GM19238 (cell line): Measurements from ENCODE around the gene BHLHE23.
A peak's percentile ranks its signal among the peaks of the same experiment; 100 is the strongest.

Experiments used
- DNase-seq: peaks from one replicate; pipeline ENCODE4 v3.0.0; 2011; ENCODE audit warnings: low spot score; ENCODE audit not compliant: insufficient read length

BHLHE23 gene

GRCh38 chr20:63009045-63009961, 2.5 kb upstream of the BHLHE23 start:
- DNase-seq = peak; percentile 97

DNA sequence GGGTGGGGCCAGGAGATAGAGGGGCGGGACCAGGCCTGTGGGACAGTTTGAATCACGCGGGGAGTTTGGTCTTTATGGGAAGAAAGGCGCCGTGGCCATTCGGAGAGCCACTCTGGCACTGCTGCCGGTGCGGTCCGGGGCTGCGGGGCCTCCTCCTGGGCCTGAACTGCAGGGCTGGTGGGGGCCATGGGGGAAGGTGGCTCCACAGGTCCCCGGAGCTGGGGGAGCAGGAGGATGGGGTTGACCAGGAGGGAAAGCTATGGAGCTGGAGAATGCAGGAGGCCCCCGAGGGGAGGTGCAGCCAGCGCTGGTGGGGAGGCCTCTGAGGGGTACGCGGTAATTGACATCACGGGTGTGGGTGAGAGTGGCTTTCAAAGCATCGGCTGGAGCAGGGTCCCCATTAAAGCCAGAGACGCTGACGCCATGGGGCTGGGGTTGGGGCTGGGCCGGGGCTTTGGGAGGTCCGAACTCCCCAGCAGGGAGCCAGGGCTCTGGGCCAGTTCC, 1.8 kb upstream of the BHLHE23 start:
- no peak for DNase-seq

GRCh38 chr20:63007646-63008488, 1.1 kb upstream of the BHLHE23 start:
- no peak for DNase-seq

DNA sequence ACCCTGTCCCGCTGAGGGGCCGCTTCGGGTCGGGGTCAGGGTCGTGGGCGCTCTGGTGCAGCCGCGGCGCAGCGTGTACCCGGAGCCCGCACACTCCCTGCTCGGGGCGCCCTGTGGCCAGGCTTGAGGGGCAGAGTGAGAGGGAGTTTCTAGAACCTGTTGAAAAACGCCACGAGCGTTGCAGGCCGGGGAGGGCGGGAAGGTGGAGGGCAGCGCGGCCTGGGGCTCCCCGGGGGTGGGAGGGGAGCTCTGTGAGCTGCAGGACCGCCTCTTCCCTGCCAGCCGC, 539 bp upstream of the BHLHE23 start:
- no peak for DNase-seq

DNA sequence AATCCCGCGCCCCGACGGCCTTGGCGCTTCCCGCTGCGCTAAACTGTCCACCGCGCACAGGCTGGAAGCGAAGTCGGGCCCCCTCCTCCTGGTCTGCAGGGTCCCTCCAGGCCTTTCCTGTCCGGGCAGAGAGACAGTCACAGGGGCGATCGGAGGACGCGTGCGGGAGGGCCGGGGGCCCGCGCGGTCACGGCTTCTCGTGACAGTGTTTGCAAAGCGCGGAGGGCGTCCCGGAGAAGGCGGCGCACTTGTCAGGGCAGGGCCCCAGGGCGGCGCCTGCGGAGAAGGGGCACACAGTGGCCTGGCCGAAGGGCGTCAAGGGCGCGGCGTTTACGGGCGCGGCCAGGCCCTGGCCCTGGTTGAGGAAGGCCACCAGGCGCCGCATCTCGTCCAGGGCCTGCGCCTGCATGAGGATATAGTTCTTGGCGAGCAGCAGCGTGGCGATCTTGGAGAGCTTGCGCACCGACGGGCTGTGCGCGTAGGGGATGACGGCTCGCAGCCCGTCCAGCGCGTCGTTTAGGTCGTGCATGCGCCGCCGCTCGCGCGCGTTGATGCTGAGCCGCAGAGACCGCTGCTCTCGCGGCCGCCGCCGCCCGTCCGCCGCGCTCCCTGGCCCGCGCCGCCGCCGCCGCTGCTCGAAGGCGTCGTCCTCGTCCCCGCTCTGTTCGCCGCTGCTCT, 763 bp downstream of the BHLHE23 start:
- DNase-seq = no peak

- DNase-seq = no peak
These were observed 1.4 kb downstream of the BHLHE23 start for GRCh38 chr20:63005365-63005861.

- no peak for DNase-seq
These were observed 2.0 kb downstream of the BHLHE23 start for GRCh38 chr20:63004607-63005364.

GRCh38 chr20:63003546-63003945, 3.2 kb downstream of the BHLHE23 start:
- DNase-seq = no peak

DNA sequence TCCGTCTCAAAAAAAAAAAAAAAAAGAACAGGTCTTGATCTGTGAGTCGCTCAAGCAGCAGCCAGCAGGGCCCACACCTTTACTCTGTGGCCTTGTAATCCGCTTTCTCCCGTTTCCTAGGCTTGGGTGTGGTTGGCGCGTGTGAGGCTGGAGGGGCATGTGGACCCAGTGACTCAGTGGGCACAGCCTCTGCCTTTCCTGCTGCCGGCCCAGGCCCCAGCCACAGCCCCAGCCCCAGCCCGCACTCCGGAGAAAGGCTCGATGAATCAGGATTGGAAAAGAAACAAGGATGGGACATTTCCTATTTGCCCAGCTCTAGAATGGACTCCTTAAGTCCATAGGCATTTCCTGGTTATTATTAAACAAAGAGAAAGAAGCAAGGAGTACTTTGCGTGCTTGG, 4.3 kb downstream of the BHLHE23 start:
- DNase-seq = no peak

DNA sequence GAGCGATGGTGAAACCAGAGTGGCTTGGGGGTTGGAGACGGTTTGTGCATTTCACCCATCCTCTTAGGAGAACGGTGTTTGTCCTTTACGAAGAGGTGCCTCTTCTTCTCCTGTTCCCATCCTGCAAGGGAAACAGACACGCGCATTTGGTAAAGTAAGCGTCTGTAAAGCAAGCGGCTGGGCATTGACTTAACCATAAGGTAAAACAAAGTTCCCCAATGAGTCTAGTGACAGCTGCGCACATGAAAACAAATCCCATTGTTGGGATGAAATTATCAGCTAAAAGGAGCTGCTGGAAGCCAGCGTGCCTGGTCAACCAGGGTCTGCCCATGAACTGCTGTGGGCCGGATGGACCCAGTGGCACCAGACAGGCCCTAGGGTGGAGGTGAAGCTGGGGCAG, 5.8 kb downstream of the BHLHE23 start:
- DNase-seq = no peak

GRCh38 chr20:63000036-63000435, 6.7 kb downstream of the BHLHE23 start:
- DNase-seq = no peak

- DNase-seq = no peak
These were observed 7.2 kb downstream of the BHLHE23 start for GRCh38 chr20:62999580-62999979.

DNA sequence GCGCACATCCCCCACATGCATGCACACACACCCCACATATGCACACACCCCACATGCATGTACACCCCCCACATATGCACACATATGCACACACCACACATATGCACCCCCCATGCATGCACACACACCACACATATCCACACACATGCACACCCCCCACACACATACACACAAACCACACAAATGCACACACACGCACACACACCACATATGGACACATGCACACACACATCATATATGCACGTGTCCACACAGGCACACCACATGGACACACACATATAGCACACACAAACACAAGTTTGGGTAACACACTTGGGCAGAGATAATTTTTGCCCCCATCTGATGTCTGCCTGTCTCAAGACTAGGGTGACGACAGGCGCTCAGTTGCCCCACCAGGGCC, 8.3 kb downstream of the BHLHE23 start:
- no peak for DNase-seq

GRCh38 chr20:62997417-62998035, 9.2 kb downstream of the BHLHE23 start:
- DNase-seq = no peak

DNA sequence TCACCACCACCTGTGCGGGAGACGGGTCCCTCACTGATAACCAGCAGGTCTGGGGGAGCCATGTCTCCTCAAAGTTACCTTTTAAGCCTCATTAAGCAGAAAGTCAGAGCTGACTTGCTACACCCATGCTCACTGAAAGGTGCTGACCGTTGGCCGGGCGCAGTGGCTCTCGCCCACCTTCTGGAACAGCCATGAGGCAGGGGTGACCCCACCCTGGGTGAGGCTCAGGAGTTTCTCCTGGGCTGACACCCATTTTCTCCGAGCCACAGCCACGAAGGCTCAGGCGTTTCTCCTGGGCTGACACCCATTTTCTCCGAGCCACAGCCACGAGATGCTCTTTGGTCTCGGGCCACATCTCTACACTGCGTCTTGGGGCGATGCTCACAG, 10.2 kb downstream of the BHLHE23 start:
- DNase-seq = no peak

DNA sequence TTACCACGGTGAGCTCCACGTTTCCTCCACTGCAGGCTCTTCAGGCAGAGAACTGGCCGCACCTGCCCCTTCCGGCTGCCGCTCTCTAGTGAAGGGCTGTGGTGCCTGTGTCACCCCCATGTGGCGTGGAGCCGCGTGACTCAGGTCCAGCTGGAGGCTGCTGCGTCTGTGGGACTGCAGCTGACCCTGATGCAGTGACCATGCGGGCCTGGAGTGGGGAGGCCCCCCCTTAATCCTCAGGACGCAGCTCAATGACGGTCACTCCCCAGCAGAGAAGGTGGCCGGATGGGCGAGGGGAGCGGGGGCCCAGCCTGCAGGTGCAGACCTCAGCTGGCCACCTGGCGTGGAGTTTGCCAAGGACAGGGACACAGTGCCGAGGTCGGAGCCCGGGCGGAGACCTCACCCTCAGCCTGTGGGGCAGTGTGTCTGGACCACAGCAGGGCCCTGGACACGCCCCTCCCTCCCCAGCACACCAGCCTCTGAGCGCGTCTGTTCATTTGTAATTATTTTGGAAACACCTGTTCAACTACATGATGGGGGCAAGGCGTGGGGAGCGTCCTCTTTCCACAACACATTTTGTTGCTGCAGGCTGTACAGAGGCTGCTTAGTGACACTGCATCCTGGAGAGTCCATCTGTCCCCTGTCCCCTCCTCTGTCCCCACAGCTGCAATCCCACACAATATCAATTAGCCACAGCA, 10.7 kb downstream of the BHLHE23 start:
- no peak for DNase-seq

GRCh38 chr20:62995481-62995880, 11.3 kb downstream of the BHLHE23 start:
- no peak for DNase-seq

DNA sequence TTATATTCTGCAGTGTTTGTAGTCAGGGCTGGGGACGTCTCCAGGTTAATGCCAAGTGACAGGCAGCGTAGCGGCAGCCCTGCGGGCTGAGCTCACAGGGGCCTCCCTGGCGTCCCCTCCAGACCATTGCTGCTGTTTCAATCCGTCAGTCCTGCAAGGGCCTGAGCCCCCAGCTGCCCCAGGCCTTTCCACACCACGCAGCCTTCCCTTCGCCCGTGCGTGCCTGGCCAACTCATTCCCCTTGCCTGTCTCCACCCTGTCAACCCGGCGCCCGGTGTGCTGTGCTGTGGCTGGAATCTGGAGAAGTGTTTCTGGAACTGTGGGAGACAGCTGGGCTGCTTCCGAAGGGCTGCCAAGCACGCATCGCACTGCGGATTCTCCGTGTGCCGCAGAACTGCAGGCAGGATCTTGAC, 11.9 kb downstream of the BHLHE23 start:
- DNase-seq = no peak

DNA sequence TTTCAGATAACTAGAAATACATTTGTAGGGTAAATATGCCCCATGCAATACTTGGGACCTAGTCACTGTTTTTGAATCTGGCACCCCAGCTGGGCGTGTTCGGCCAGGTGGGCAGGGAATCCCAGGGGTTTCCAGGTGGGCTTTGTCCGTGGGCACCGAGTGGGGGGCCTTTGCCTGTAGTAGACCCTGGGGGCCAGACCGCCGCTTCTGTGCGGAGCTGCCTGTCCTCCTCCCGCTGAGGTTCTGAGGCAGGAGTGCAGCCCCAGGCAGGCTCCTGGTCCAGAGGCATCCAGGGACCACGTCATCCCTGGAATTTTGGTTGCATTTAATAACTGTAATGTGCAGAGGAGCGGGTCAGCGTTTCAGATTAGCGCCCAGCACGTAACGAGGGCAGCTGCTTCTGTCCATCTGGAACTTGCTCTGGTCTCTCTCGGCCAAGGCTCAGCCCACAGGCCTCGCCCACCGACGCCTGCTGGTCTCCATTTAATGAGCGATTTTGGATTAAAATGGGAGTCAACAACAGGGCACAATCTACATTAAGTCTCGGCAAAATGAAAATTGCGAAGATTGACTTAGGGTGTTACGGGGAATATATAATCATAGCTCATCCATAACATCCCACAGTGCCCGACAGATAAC, 12.8 kb downstream of the BHLHE23 start:
- DNase-seq = no peak
